HEK293 (cell line): Measurements from ENCODE around the gene TRIM26.

Experiments
- CTCF ChIP-seq: fragments of 450-650 bp; formaldehyde crosslinking; IDR thresholded peaks from 2 replicates; pipeline ENCODE4 v1.5.1; 2016; ENCODE audit warnings: missing biosample characterization, missing genetic modification characterization
- PRDM1 ChIP-seq: fragments of 450-650 bp; formaldehyde crosslinking; IDR thresholded peaks from 2 replicates; pipeline ENCODE4; 2016; ENCODE audit warnings: missing biosample characterization, missing genetic modification characterization
- SP3 ChIP-seq: fragments of 450-650 bp; formaldehyde crosslinking; IDR thresholded peaks from 2 replicates; pipeline ENCODE4 v1.5.1; 2016; ENCODE audit warnings: missing biosample characterization, missing genetic modification characterization
- ZFHX2 ChIP-seq: fragments of 450-650 bp; formaldehyde crosslinking; conservative IDR thresholded peaks from 2 replicates; pipeline ENCODE4 v1.5.1; 2016; ENCODE audit warnings: missing biosample characterization, missing genetic modification characterization
- ZNF112 ChIP-seq: fragments of 450-650 bp; formaldehyde crosslinking; IDR thresholded peaks from 2 replicates; pipeline ENCODE4 v1.5.0; 2017; ENCODE audit warnings: missing biosample characterization, missing genetic modification characterization
- ZNF155 ChIP-seq: fragments of 450-650 bp; formaldehyde crosslinking; IDR thresholded peaks from 2 replicates; pipeline ENCODE4 v1.5.1; 2016; ENCODE audit warnings: missing biosample characterization, missing genetic modification characterization
- ZNF18 ChIP-seq: fragments of 450-650 bp; formaldehyde crosslinking; IDR thresholded peaks from 2 replicates; pipeline ENCODE4 v1.5.1; 2016; ENCODE audit warnings: missing biosample characterization, missing genetic modification characterization
- ZNF292 ChIP-seq: fragments of 450-650 bp; formaldehyde crosslinking; IDR thresholded peaks from 2 replicates; pipeline ENCODE4 v1.5.1; 2016; ENCODE audit warnings: low read depth, missing biosample characterization, missing genetic modification characterization, borderline replicate concordance
- ZNF362 ChIP-seq: fragments of 450-650 bp; formaldehyde crosslinking; IDR thresholded peaks from 2 replicates; pipeline ENCODE4 v1.5.1; 2016; ENCODE audit warnings: missing biosample characterization, missing genetic modification characterization
- ZNF529 ChIP-seq: fragments of 450-650 bp; formaldehyde crosslinking; IDR thresholded peaks from 2 replicates; pipeline ENCODE4 v1.5.1; 2017; ENCODE audit warnings: missing genetic modification characterization, missing biosample characterization; ENCODE audit not compliant: insufficient replicate concordance
- ZNF555 ChIP-seq: fragments of 450-650 bp; formaldehyde crosslinking; conservative IDR thresholded peaks from 2 replicates; pipeline ENCODE4 v1.5.1; 2017; ENCODE audit warnings: missing biosample characterization, mild to moderate bottlenecking, missing genetic modification characterization, inconsistent platforms
- ZNF670 ChIP-seq: fragments of 450-650 bp; formaldehyde crosslinking; IDR thresholded peaks from 2 replicates; pipeline ENCODE4 v1.5.1; 2016; ENCODE audit warnings: missing biosample characterization, missing genetic modification characterization, low read depth

GRCh38 chr6:30158475-30159040 is 54.6 kb downstream of the TRIM26 start:
- TF ChIP-seq ZNF555 (tag by site-specific recombination) (no peak), ZNF112 (tag by site-specific recombination) (no peak), PRDM1 (tag by site-specific recombination) (no peak), ZNF670 (tag by site-specific recombination) (no peak), CTCF (tag by site-specific recombination) (no peak), ZFHX2 (tag by site-specific recombination) (no peak), ZNF529 (tag by site-specific recombination) (no peak), SP3 (tag by site-specific recombination) (no peak), ZNF292 (tag by site-specific recombination) (no peak), ZNF362 (no peak), ZNF155 (tag by site-specific recombination) (no peak), ZNF18 (tag by site-specific recombination) (no peak)
